HepG2 (cell line): ENCODE measurements around the gene AHCYL1. TPM values are rescaled to one million over a fixed set of nuclear protein-coding genes. Genes with fewer than 3 reads are reported as not detected.

Source experiments
- ATAC-seq: fragments of 200-7000 bp; cut with Tn5 transposase; 3 replicates; pipeline ENCODE4 v1.9.1; 2020; ENCODE audit warnings: mild to moderate bottlenecking, moderate library complexity
- BruUV-seq: library from RNA; stranded (reverse); fragments of 400-500 nt; replicated peaks from 2 replicates; lab custom pipeline; 2021; lab: Mats Ljungman, UMichigan
- CTCF ChIA-PET: fragments of 300-600 bp; formaldehyde crosslinking; extraction: SDS; loops from one replicate; lab custom pipeline; 2021; ENCODE audit warnings: low total read pairs, inconsistent platforms, low intra/inter-chr PET ratio; lab: Yijun Ruan, JAX
- POLR2A ChIA-PET: fragments of 350-600 bp; sonication (Branson Sonifier 250); formaldehyde crosslinking; loops from one replicate; lab custom pipeline; 2020; ENCODE audit warnings: antibody characterized with exemption, inconsistent platforms; lab: Yijun Ruan, JAX
- DNase-seq: peaks from one replicate; pipeline ENCODE4 v3.0.0-alpha.2; 2015; ENCODE audit warnings: low spot score
- FAIRE-seq: peaks from 3 replicates; lab custom pipeline; 2011; peaks lifted over from hg19 to GRCh38; lab: Jason Lieb, UNC
- H2AFZ ChIP-seq: one replicate; pipeline ENCODE4 v1.6.1; 2011; ENCODE audit warnings: low read length, inconsistent platforms
- H3K27ac ChIP-seq: fragments of 300-600 bp; 3 replicates; pipeline ENCODE4 v1.8.0; 2011; ENCODE audit warnings: mixed run types, mild to moderate bottlenecking, mixed read lengths, low read length, inconsistent platforms; ENCODE audit not compliant: insufficient read depth; ENCODE audit errors: extremely low read length
- H3K27me3 ChIP-seq, 2 experiments: fragments of 200-600 bp in 1 of 2; 2 replicates in 1 of 2; 3 replicates in 1 of 2; pipeline versions ENCODE4 v1.6.0 to v1.8.0; 2011; ENCODE audit warnings: low read length in 2 of 2, mild to moderate bottlenecking in 2 of 2, moderate library complexity in 2 of 2, inconsistent platforms in 1 of 2; ENCODE audit not compliant: insufficient read depth in 2 of 2, control insufficient read depth in 1 of 2
- H3K36me3 ChIP-seq, 2 experiments: fragments of 200-600 bp in 1 of 2; replicated peaks in 1 of 2; 2 replicates in 1 of 2; 3 replicates in 1 of 2; pipeline versions ENCODE4 v1.5.1 to v1.8.0; 2011; ENCODE audit warnings: low read length in 2 of 2, inconsistent platforms in 1 of 2; ENCODE audit not compliant: insufficient read depth in 2 of 2, control insufficient read depth in 1 of 2
- H3K4me1 ChIP-seq: 2 replicates; pipeline ENCODE4 v1.5.1; 2012; ENCODE audit warnings: low read length, inconsistent platforms; ENCODE audit not compliant: insufficient read depth
- H3K4me2 ChIP-seq: 2 replicates; pipeline ENCODE4 v1.6.0; 2011; ENCODE audit warnings: low read depth, low read length, inconsistent platforms
- H3K4me3 ChIP-seq, 3 experiments: fragments of 200-600 bp in 1 of 3; sonication (generic), shearing (Covaris generic) in 1 of 3; replicated peaks in 1 of 3; 2 replicates each; pipeline ENCODE4 v1.5.1; 2011 to 2016; ENCODE audit warnings: low read length in 3 of 3, inconsistent platforms in 2 of 3, low read depth in 2 of 3, mild to moderate bottlenecking in 2 of 3, control low read depth in 1 of 3, mixed read lengths in 1 of 3; ENCODE audit not compliant: insufficient read depth in 1 of 3
- H3K79me2 ChIP-seq: one replicate; pipeline ENCODE4 v1.6.1; 2011; ENCODE audit warnings: low read length, inconsistent platforms; ENCODE audit not compliant: insufficient read depth
- H3K9ac ChIP-seq: 2 replicates; pipeline ENCODE4 v1.6.0; 2011; ENCODE audit warnings: mild to moderate bottlenecking, low read depth, low read length, inconsistent platforms; ENCODE audit not compliant: insufficient read depth
- H3K9me3 ChIP-seq: 2 replicates; pipeline ENCODE4 v1.5.1; 2012; ENCODE audit warnings: mild to moderate bottlenecking, low read length
- H4K20me1 ChIP-seq: 2 replicates; pipeline ENCODE4 v1.6.0; 2011; ENCODE audit warnings: inconsistent platforms, mild to moderate bottlenecking, low read length, moderate library complexity; ENCODE audit not compliant: insufficient read depth
- ATF1 ChIP-seq: IDR thresholded peaks from 2 replicates; pipeline ENCODE4 v1.6.1; 2016; ENCODE audit warnings: mild to moderate bottlenecking, control low read depth
- CREBL2 ChIP-seq: sonication (generic); formaldehyde crosslinking; IDR thresholded peaks from 2 replicates; pipeline ENCODE4 v1.8.1; 2023; ENCODE audit warnings: missing genetic modification reagents, mild to moderate bottlenecking, borderline replicate concordance
- FOXK2 ChIP-seq: fragments of 450-650 bp; IDR thresholded peaks from 2 replicates; pipeline ENCODE4 v1.6.1; 2016
- GLI4 ChIP-seq: sonication (generic); formaldehyde crosslinking; IDR thresholded peaks from 2 replicates; pipeline ENCODE4 v1.5.1; 2020; ENCODE audit warnings: missing genetic modification reagents, mild to moderate bottlenecking, moderate library complexity, borderline replicate concordance
- MAZ ChIP-seq, 2 experiments: sonication (generic) in 1 of 2; formaldehyde crosslinking in 1 of 2; IDR thresholded peaks; 2 replicates each; pipeline versions ENCODE4 v1.5.0 to v1.6.1; 2012 to 2020; ENCODE audit warnings: low read depth in 2 of 2, mild to moderate bottlenecking in 2 of 2, borderline replicate concordance in 1 of 2, improper control_type of control experiment in 1 of 2, low read length in 1 of 2, missing genetic modification reagents in 1 of 2, moderate library complexity in 1 of 2
- MED8 ChIP-seq: sonication (generic); formaldehyde crosslinking; IDR thresholded peaks from 2 replicates; pipeline ENCODE4 v1.8.1; 2023; ENCODE audit warnings: mild to moderate bottlenecking, missing genetic modification reagents; ENCODE audit not compliant: insufficient replicate concordance
- MTF2 ChIP-seq: sonication (generic); formaldehyde crosslinking; IDR thresholded peaks from 2 replicates; pipeline ENCODE4 v1.5.0; 2020; ENCODE audit warnings: missing genetic modification reagents, borderline replicate concordance
- MXI1 ChIP-seq: IDR thresholded peaks from 3 replicates; pipeline ENCODE4 v1.6.1; 2012; ENCODE audit warnings: low read depth, low read length, inconsistent platforms, borderline replicate concordance
- NR2F6 ChIP-seq, 2 experiments: IDR thresholded peaks; 2 replicates each; pipeline ENCODE4 v1.6.1; 2016; ENCODE audit warnings: antibody characterized with exemption in 1 of 2, mild to moderate bottlenecking in 1 of 2
- PAX8 ChIP-seq: sonication (generic); formaldehyde crosslinking; IDR thresholded peaks from 2 replicates; pipeline ENCODE4 v1.8.0; 2022; ENCODE audit warnings: mild to moderate bottlenecking, missing genetic modification reagents, borderline replicate concordance
- RARA ChIP-seq: IDR thresholded peaks from 2 replicates; pipeline ENCODE4 v1.6.1; 2016; ENCODE audit warnings: missing genetic modification reagents, missing compliant biosample characterization
- SMARCE1 ChIP-seq: fragments of 450-650 bp; IDR thresholded peaks from 2 replicates; pipeline ENCODE4 v1.6.1; 2017; ENCODE audit warnings: borderline replicate concordance
- TSC22D2 ChIP-seq: sonication (generic); formaldehyde crosslinking; IDR thresholded peaks from 2 replicates; pipeline ENCODE4 v1.5.1; 2020; ENCODE audit warnings: missing genetic modification reagents, mild to moderate bottlenecking, borderline replicate concordance
- YEATS4 ChIP-seq: sonication (generic); formaldehyde crosslinking; IDR thresholded peaks from 2 replicates; pipeline ENCODE4 v1.4.0; 2020; ENCODE audit warnings: missing genetic modification reagents, borderline replicate concordance
- ZNF180 ChIP-seq: sonication (generic); formaldehyde crosslinking; IDR thresholded peaks from 2 replicates; pipeline ENCODE4 v1.4.0; 2020; ENCODE audit warnings: low read depth, missing genetic modification reagents, borderline replicate concordance
- ZNF205 ChIP-seq: IDR thresholded peaks from 2 replicates; pipeline ENCODE4 v1.6.1; 2018; ENCODE audit warnings: missing biosample characterization, missing genetic modification reagents
- ZNF468 ChIP-seq: sonication (generic); formaldehyde crosslinking; IDR thresholded peaks from 2 replicates; pipeline ENCODE4 v1.8.0; 2022; ENCODE audit warnings: mild to moderate bottlenecking, moderate library complexity, missing genetic modification reagents
- ZNF557 ChIP-seq: sonication (generic); formaldehyde crosslinking; IDR thresholded peaks from 2 replicates; pipeline ENCODE4 v1.4.0; 2020; ENCODE audit warnings: missing genetic modification reagents
- ZNF737 ChIP-seq: sonication (generic); formaldehyde crosslinking; IDR thresholded peaks from 2 replicates; pipeline ENCODE4 v1.5.0; 2020; ENCODE audit warnings: missing genetic modification reagents, mild to moderate bottlenecking, borderline replicate concordance
- WGBS: methylation state at CpG from one replicate; pipeline ENCODE4 v1.1.6; 2017; ENCODE audit warnings: low lambda C conversion rate; 5-methylcytosine and 5-hydroxymethylcytosine counted together
- in situ Hi-C: cut with HindIII; loops from 2 replicates; pipeline ENCODE4 v1.10.0; 2017; ENCODE audit warnings: low pct_unique_long_range_greater_than_20kb; ENCODE audit not compliant: extremely low pct_ligation_motif_present
- intact Hi-C: fragments of 100-400 bp; cut with micrococcal nuclease; formaldehyde crosslinking; loops from one replicate; pipeline ENCODE4 v1.10.0; 2022; ENCODE audit not compliant: unreplicated experiment
- polyA plus RNA-seq, 8 experiments: library from polyadenylated mRNA; depleted of rRNA in 3 of 8; stranded (reverse) in 7 of 8; unstranded in 1 of 8; fragments of >200 nt; fragmentation: Illumina TruSeq in 4 of 8; extraction: Trizol in 4 of 8; gene quantifications; 2 replicates each; pipeline versions ENCODE4 v1.2.1 to v1.2.3, GENCODE V29; 2011 to 2016; ENCODE audit warnings: low read depth in 4 of 8, missing spikeins in 1 of 8, mixed read lengths in 1 of 8; ENCODE audit not compliant: insufficient read depth in 1 of 8
- total RNA-seq, 5 experiments: library from RNA; depleted of rRNA; stranded (reverse); fragments of >200 nt; fragmentation: Illumina TruSeq; extraction: Trizol; gene quantifications; 2 replicates each; pipeline ENCODE4 v1.2.3, GENCODE V29; 2016; ENCODE audit warnings: low read depth in 1 of 5
- TF ChIP-seq, protein P1 (sequence below): sonication (generic); formaldehyde crosslinking; IDR thresholded peaks from 2 replicates; pipeline ENCODE4 v1.4.0; 2020; ENCODE audit warnings: missing genetic modification reagents

Gene AHCYL1
- total and polyA plus RNA-seq, 2 of the 13 experiments (the other 11 are each of a cell fraction or from before 2014, with no cell fraction given), result 40.9 to 76.3 TPM

GRCh38 chr1:110065841-110066240 is 81.3 kb downstream of the AHCYL1 start:
- Histone ChIP-seq H3K27ac (no peak overlapping the region), H3K4me1 (no peaks in the 10 kb centered on the region), H3K27me3 (peaks cover 1 to 2% of the 10 kb centered on the region in 2 experiments; a peak in 3 of 5 replicates), H3K9ac (no peak overlapping the region), H3K79me2 (no peaks in the 10 kb centered on the region), H2AFZ (no peak overlapping the region), H4K20me1 (no peaks in the 10 kb centered on the region)
- DNase-seq (no peak), FAIRE-seq (no peak), ATAC-seq (no peak)
- in situ Hi-C loops, result no loop called here
- POLR2A ChIA-PET, result no interaction called here
- TF ChIP-seq MTF2 (CRISPR knock-in tag) (no peak), ZNF557 (CRISPR knock-in tag) (no peak), ZNF737 (CRISPR knock-in tag) (no peak), MAZ (IDR thresholded peaks at IDR 0.05; ENCODE audit: borderline replicate concordance, low read depth, low read length) (no peak), MAZ (CRISPR knock-in tag; IDR thresholded peaks at IDR 0.05; ENCODE audit: low read depth) (no peak), NR2F6 (IDR thresholded peaks at IDR 0.05) (no peak), NR2F6 (CRISPR knock-in tag; IDR thresholded peaks at IDR 0.05) (no peak), ZNF180 (no peak), PAX8 (CRISPR knock-in tag) (no peak), ZNF468 (CRISPR knock-in tag) (no peak), FOXK2 (no peak), CREBL2 (CRISPR knock-in tag) (no peak), ZNF205 (no peak), RARA (no peak), SMARCE1 (no peak), GLI4 (CRISPR knock-in tag) (no peak), ATF1 (CRISPR knock-in tag) (no peak), MXI1 (no peak), YEATS4 (no peak), TSC22D2 (CRISPR knock-in tag) (no peak), MED8 (no peak)
- TF ChIP-seq, protein P1, sequence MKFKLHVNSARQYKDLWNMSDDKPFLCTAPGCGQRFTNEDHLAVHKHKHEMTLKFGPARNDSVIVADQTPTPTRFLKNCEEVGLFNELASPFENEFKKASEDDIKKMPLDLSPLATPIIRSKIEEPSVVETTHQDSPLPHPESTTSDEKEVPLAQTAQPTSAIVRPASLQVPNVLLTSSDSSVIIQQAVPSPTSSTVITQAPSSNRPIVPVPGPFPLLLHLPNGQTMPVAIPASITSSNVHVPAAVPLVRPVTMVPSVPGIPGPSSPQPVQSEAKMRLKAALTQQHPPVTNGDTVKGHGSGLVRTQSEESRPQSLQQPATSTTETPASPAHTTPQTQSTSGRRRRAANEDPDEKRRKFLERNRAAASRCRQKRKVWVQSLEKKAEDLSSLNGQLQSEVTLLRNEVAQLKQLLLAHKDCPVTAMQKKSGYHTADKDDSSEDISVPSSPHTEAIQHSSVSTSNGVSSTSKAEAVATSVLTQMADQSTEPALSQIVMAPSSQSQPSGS (CRISPR knock-in tag), result no peak
- TF ChIP-seq, all 625 proteins: peak for 0
- intact Hi-C loops, result no loop called here
- CTCF ChIA-PET, result no interaction called here
- no TSS peak for BruUV-seq
- no peaks in the 10 kb centered on the region for H3K36me3 ChIP-seq
- H3K4me2 ChIP-seq, result no peak overlapping the region
- no peak overlapping the region for H3K4me3 ChIP-seq
- 43% methylated on average over 4 of the region's 5 CpGs for WGBS
- no peaks in the 10 kb centered on the region for H3K9me3 ChIP-seq
